Activated CD4-positive, alpha-beta T cell treated with anti-CD3 and anti-CD28 coated beads, Interleukin-2, amount 10 ng/mL, durations not matched to agents 24 days and 14 days (primary cell): ENCODE measurements around the gene DEFB131B. TPM values are rescaled to one million over a fixed set of nuclear protein-coding genes. Genes with fewer than 3 reads are reported as not detected.

Experiments
- DNase-seq: peaks from one replicate; pipeline ENCODE4 v3.0.0; 2022
- H3K27ac Mint-ChIP-seq: one replicate; pipeline ENCODE4 v1.8.0; 2022; ENCODE audit warnings: mild to moderate bottlenecking, mixed read lengths
- H3K27me3 Mint-ChIP-seq: one replicate; pipeline ENCODE4 v1.8.0; 2022; ENCODE audit warnings: mixed read lengths
- H3K36me3 Mint-ChIP-seq: one replicate; pipeline ENCODE4 v1.8.0; 2022; ENCODE audit warnings: low read depth, mild to moderate bottlenecking, mixed read lengths
- H3K4me1 Mint-ChIP-seq: one replicate; pipeline ENCODE4 v1.8.0; 2021; ENCODE audit warnings: mixed read lengths
- H3K4me3 Mint-ChIP-seq: one replicate; pipeline ENCODE4 v1.8.0; 2022; ENCODE audit warnings: mild to moderate bottlenecking, moderate library complexity, mixed read lengths
- H3K9me3 Mint-ChIP-seq: one replicate; pipeline ENCODE4 v1.8.0; 2021; ENCODE audit warnings: mixed read lengths
- intact Hi-C: fragments of 100-400 bp; cut with micrococcal nuclease; formaldehyde crosslinking; loops from one replicate; pipeline ENCODE4 v1.15.1; 2023
- total RNA-seq: library from RNA; stranded (reverse); gene quantifications from 2 replicates; pipeline ENCODE4 v1.2.3, GENCODE V29; 2022

Gene DEFB131B
- total RNA-seq, 1 donor from 2014 or later, result not detected

DNA sequence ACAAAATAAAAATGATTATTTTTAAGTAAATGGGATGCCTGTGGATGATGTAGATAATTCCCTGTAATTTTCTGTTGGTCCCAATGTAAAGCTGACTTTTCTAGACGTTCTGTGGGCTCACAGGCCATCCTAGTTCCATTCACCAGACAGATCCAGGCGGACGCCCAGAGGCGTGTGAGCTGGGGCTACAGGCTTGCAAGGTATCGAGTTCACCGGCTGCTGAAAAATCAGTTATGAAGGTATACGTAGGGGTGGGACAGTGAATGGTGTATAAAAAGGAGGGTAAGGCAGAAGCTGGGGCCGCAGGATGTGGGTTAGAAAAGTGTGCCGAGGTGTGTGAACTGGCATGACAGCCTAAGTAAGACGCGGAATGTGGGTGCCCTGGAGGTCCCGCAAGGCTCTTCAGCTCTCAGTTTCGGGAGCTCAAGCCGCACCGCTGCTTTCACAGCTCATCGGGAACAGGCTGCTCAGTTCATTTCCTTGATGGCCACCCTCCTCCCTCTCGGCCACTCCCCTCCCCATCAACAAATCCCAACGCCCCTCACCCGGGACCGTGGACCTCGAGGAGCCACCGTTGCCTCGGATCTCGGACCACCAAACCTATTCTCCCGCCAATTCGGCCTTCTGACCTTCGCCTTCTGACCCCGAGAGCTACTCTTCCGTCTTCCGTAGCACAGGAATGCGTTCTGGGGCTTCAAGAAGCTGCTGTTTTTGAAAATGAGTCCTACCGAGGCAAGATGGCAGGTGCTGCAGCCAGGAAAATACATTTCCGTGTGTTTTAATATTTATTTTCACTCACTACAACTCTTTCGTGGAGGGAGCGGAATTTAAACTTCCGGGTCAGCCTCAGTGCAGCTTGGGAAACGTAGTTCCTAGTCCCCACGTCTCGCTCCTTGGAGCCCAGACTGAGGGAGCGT is 49.8 kb downstream of the DEFB131B start, which contains the start of gene XNDC1N:
TSS of gene XNDC1N (minus strand) at position 775 of the 917 bp plus-strand sequence. CDS start 5,241 bp downstream, outside the sequence.
- peaks cover 37% of the 10 kb centered on the region for H3K4me1 Mint-ChIP-seq
- H3K36me3 Mint-ChIP-seq, result peaks cover 37% of the 10 kb centered on the region
- H3K27ac Mint-ChIP-seq, result peak within 1 kb of the TSS; percentile 99
- no peak for DNase-seq
- intact Hi-C loops, result loop anchor here (1.0 to 2.0 kb wide), 6 partner anchors 17 to 297 kb away; partner anchors contain the start of genes ANAPC15, INPPL1, LAMTOR1 and LRRC51
- peak within 1 kb of the TSS; percentile 100 for H3K4me3 Mint-ChIP-seq
- no peaks in the 10 kb centered on the region for H3K27me3 Mint-ChIP-seq
- H3K9me3 Mint-ChIP-seq, result no peaks in the 10 kb centered on the region

DNA sequence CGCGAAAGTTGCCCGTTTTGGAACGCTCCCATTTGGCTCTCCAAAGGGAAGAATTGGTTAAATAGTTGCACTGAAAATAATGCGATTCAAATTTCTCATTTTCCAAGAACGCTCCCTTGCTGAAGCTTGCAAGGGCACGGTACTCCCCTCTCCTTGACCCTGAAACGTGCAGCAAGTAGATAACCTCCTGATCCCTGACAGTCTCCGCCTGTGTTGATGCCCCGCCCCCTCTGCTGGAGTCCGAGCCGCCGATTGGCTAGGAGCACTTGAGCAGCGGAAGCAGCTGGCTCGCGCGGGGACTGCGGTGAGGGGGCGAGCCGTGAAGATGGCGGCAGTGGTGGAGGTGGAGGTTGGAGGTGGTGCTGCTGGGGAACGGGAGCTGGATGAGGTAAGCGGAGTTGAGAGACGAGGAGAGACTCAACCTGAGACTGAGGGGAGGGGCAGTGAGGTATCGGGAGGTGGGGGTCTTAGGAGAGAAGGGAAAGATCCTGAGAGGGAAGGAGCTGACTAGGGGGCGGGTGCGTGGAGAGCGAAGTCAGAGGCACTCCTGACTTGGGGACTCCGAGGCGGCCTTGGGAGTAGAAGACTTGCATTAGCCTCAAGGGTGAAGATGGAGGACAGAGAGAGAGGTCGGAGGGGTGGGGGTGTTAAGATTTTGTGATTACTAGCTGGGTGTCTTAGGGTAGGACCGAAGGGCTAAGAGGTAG is 50.6 kb downstream of the DEFB131B start, which contains the start of gene RNF121:
TSS of gene RNF121 (plus strand) at position 310 of the 707 bp plus-strand sequence. CDS start at position 326, 16 bp downstream.
- intact Hi-C loops, result loop anchor here (1.0 to 2.0 kb wide), 6 partner anchors 18 to 296 kb away; partner anchors contain the start of genes ANAPC15, INPPL1, LAMTOR1 and LRRC51
- Mint-ChIP-seq H3K4me1 (peaks cover 41% of the 10 kb centered on the region), H3K4me3 (peak within 1 kb of the TSS; percentile 100), H3K27me3 (no peaks in the 10 kb centered on the region), H3K27ac (peak within 1 kb of the TSS; percentile 99), H3K36me3 (peaks cover 32% of the 10 kb centered on the region), H3K9me3 (no peaks in the 10 kb centered on the region)
- peak; percentile 99 for DNase-seq

DNA sequence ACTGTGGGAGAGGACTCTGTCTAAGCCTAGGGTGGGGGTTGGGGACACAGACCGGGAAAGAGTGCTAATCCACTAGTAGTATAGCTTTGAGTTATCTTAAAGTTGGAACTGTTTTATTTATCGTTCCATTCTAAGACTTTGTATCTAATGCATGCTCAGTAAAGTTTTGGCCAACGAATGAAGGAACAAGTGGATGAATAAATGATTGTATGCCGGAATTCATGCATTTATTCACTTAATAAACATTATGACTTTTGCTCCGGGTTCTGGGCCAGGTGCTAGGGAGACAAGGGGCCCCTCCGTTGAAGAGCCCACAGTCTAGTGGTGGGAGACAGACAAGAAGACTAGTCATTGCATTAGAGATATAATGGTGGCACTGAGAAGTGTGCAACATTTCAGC is 51.2 kb downstream of the DEFB131B start:
- intact Hi-C loops, result loop anchor here (2.0 kb wide), 2 partner anchors 173 to 295 kb away; partner anchors contain the start of genes INPPL1 and LAMTOR1
- H3K27me3 Mint-ChIP-seq, result no peaks in the 10 kb centered on the region
- H3K9me3 Mint-ChIP-seq, result no peaks in the 10 kb centered on the region
- H3K27ac Mint-ChIP-seq, result peak overlapping the region; percentile 99
- peaks cover 46% of the 10 kb centered on the region for H3K4me1 Mint-ChIP-seq
- peaks cover 31% of the 10 kb centered on the region for H3K36me3 Mint-ChIP-seq
- DNase-seq, result no peak
- H3K4me3 Mint-ChIP-seq, result peak overlapping the region; percentile 100

DNA sequence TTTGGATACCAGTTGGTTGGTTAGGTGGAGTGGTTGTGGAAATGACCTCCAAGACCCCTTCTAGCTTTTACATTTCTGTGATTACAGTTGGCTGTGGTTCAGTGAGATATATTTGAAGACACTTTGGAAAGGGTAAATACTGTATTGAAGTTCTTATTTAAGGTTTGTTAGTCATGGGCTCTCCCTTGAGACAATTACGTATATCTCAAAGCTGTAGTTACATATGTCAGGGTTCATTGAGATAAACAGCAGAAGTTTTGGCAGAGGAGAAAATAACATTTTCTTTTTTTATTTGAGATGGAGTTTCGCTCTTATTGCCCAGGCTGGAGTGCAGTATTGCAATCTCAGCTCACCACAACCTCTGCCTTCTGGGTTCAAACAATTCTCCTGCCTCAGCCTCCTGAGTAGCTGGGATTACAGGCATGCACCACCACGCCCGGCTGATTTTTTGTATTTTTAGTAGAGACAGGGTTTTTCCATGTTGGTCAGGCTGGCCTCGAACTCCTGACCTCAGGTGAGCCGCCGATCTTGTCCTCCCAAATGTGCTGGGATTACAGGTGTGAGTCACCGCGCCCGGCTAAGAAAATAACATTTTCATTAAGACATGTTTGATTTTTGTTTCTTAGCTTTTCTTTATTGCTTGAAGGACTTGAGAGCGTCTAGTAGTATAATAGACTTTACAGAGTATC is 52.4 kb downstream of the DEFB131B start:
- Mint-ChIP-seq H3K4me1 (peaks cover 46% of the 10 kb centered on the region), H3K36me3 (peaks cover 27% of the 10 kb centered on the region), H3K27ac (peak overlapping the region; percentile 99), H3K27me3 (no peaks in the 10 kb centered on the region), H3K4me3 (peak overlapping the region; percentile 100), H3K9me3 (no peaks in the 10 kb centered on the region)
- DNase-seq, result no peak
- intact Hi-C loops, result loop anchor here (1.0 to 5.0 kb wide), 3 partner anchors 16 to 47 kb away; no protein-coding TSS in a partner anchor

DNA sequence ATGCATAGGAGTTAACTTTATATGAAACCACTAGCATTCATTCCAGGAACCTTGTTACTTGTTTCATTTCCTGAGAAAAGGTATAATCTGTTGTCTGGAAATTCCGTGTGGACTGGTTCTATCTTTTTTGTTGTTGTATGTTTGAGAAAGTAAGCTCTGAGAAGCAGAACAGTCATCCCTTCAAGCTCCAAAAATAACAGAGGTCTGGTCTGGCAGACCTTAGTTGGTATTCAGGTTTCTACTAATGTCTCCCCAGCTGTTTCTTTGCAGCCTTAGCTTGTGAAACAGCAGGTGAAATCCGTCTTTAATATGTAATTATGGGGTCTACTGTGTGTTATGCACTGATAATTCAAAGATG is 53.0 kb downstream of the DEFB131B start:
- Mint-ChIP-seq H3K9me3 (no peaks in the 10 kb centered on the region), H3K4me1 (peaks cover 46% of the 10 kb centered on the region), H3K27me3 (no peaks in the 10 kb centered on the region), H3K27ac (peak overlapping the region; percentile 99), H3K4me3 (peak overlapping the region; percentile 100), H3K36me3 (peaks cover 29% of the 10 kb centered on the region)
- intact Hi-C loops, result loop anchor here (1.0 to 5.0 kb wide), 3 partner anchors 15 to 46 kb away; no protein-coding TSS in a partner anchor
- DNase-seq, result no peak

DNA sequence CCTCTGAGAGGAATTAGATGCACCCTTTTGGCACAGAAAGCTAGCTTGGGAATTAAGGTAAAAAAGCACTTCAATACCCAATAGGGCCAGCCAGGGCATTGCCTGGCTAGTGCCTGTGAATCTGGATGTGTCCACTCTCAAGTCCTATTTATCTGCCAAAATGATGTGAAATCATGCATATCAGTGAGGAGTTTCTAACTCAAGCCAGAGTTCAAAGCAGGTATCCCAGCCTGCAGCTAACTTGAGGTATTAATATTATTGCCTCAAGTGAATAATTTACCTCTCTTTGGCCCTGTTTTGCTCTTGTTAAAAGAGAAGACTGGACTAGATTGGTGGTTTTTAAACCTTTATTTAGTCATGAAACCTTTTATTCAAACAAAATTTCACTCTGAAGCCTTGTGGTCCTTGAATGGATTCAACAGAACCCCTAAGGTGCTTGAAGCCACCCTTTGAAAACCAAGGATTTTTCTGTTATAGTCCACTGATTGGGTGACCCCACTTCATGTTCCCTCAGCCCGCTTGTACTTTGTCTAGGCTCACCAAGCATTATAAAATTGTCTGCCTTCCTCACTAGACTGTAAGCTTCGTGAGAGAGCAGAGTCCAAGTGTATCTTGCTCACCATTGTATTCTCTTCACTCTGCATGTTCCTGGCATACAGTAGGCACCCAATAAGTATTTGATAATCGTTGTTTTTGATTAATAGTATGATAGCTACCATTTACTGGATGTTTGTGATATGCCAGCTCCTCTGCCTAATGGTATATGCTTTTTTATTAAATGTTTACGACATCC is 55.1 kb downstream of the DEFB131B start:
- intact Hi-C loops, result loop anchor here (5.0 kb wide), 1 partner anchor 44 kb away; no protein-coding TSS in a partner anchor
- H3K9me3 Mint-ChIP-seq, result no peaks in the 10 kb centered on the region
- H3K4me1 Mint-ChIP-seq, result peaks cover 41% of the 10 kb centered on the region
- DNase-seq, result no peak
- peaks cover 25% of the 10 kb centered on the region for H3K36me3 Mint-ChIP-seq
- no peaks in the 10 kb centered on the region for H3K27me3 Mint-ChIP-seq
- no peak overlapping the region for H3K27ac Mint-ChIP-seq
- H3K4me3 Mint-ChIP-seq, result no peak overlapping the region

Other genes starting within 250 kb of the DEFB131B start
- gene DEFB108B, start 45.3 kb upstream of the DEFB131B start, total RNA-seq, result not detected in 2 replicates
- gene XNDC1N, start 50.1 kb downstream of the DEFB131B start, total RNA-seq, result 20.7 and 20.9 TPM in 2 replicates
- 56.4 and 65.4 TPM in 2 replicates for gene RNF121, start 50.6 kb downstream of the DEFB131B start, total RNA-seq
- gene IL18BP, start 120.5 kb downstream of the DEFB131B start, total RNA-seq, result 15.0 and 19.9 TPM in 2 replicates
- 138 and 149 TPM in 2 replicates for gene NUMA1, start 202.1 kb downstream of the DEFB131B start, total RNA-seq
- 7.0 and 7.1 TPM in 2 replicates for gene LRRC51, start 202.4 kb downstream of the DEFB131B start, total RNA-seq
- gene LAMTOR1, start 224.8 kb downstream of the DEFB131B start, total RNA-seq, result 78.6 and 81.4 TPM in 2 replicates
- gene TOMT, start 227.5 kb downstream of the DEFB131B start, total RNA-seq, result not detected in 2 replicates
- gene ANAPC15, start 234.2 kb downstream of the DEFB131B start, total RNA-seq, result 52.1 and 54.9 TPM in 2 replicates